Muscle of leg (tissue), 11 donors: ENCODE measurements around the gene MSH3. TPM values are rescaled to one million over a fixed set of nuclear protein-coding genes. Genes with fewer than 3 reads are reported as not detected.

Experiments used
- DNase-seq: peaks from one replicate; pipeline ENCODE4 v3.0.0; 2013
- H3K27ac ChIP-seq: one replicate; pipeline ENCODE4 v1.5.1; 2013; ENCODE audit warnings: mild to moderate bottlenecking, low read length, control low read depth
- H3K27me3 ChIP-seq: one replicate; pipeline ENCODE4 v1.6.1; 2013; ENCODE audit warnings: low read length; ENCODE audit not compliant: control insufficient read depth, insufficient read depth
- H3K36me3 ChIP-seq: one replicate; pipeline ENCODE4 v1.6.1; 2013; ENCODE audit warnings: low read length; ENCODE audit not compliant: control insufficient read depth, insufficient read depth
- H3K4me1 ChIP-seq: one replicate; pipeline ENCODE4 v1.6.1; 2013; ENCODE audit warnings: low read length; ENCODE audit not compliant: control insufficient read depth, insufficient read depth
- H3K4me3 ChIP-seq: one replicate; pipeline ENCODE4 v1.5.1; 2013; ENCODE audit warnings: low read length, control low read depth
- H3K9me3 ChIP-seq: replicated peaks from 2 replicates; pipeline ENCODE4 v1.6.1; 2013; ENCODE audit warnings: low read depth, low read length; ENCODE audit not compliant: control insufficient read depth
- WGBS: methylation state at CpG from one replicate; pipeline ENCODE4 v1.1.5; 2013; ENCODE audit warnings: missing lambda C conversion rate; ENCODE audit not compliant: insufficient coverage; 5-methylcytosine and 5-hydroxymethylcytosine counted together
- polyA plus RNA-seq, 8 donors: library from polyadenylated mRNA; unstranded; fragments of 120-200 nt; gene quantifications; one replicate each; pipeline versions ENCODE4 v1.2.1 to v1.2.3, GENCODE V29; 2013; ENCODE audit warnings: inconsistent platforms in 1 of 8, low replicate concordance in 1 of 8; ENCODE audit not compliant: insufficient read length in 8 of 8, insufficient read depth in 1 of 8
- total RNA-seq: library from RNA; stranded (reverse); fragments of 120-200 nt; gene quantifications from one replicate; pipeline ENCODE4 v1.2.4, GENCODE V29; 2013

The MSH3 gene
- total and polyA plus RNA-seq, 9 donors: 7.2 to 13.3 (median 9.5) TPM

DNA sequence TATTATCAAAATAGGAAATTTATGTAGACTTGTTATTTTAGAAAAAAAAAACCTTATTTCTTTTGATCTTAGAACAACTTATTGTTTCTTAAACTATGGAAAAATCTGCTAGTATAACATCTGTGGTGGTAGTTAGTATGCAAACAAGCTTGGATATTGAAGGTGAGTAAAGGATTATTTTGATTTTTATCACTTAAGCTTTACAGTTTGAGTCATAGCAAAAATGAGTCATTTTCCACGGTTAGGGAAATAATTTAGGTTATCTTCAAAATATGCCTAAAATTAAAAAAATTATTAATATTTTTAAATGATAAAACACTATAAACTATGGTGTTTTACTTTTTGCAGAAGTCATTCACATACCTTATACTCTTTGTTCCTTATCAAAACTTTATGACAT lies 107.5 kb downstream of the MSH3 start:
- no CpG with 5 or more reads among the region's 1 CpG for WGBS
- Histone ChIP-seq H3K36me3 (peaks cover 6% of the 10 kb centered on the region), H3K27me3 (no peaks in the 10 kb centered on the region), H3K9me3 (no peaks in the 10 kb centered on the region), H3K4me3 (no peak overlapping the region), H3K27ac (no peak overlapping the region), H3K4me1 (no peaks in the 10 kb centered on the region)
- DNase-seq: no peak

DNA sequence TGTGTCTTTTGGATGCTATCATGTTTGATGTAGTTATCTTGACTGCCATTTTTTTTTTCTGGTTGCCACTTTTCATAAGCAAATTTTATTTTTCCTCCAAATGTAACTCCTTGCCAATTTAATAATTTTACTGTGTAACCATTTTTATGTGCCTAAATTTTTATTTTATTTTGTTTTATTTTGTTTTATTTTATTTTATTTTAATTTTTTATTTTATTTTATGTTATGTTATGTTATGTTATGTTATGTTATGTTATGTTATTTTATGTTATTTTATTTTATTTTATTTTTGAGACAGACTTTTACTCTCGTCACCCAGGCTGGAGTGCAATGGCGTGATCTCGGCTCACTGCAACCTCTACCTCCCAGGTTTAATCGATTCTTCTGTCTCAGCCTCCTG lies 108.1 kb downstream of the MSH3 start:
- Histone ChIP-seq H3K4me3 (no peak overlapping the region), H3K4me1 (no peaks in the 10 kb centered on the region), H3K9me3 (no peaks in the 10 kb centered on the region), H3K36me3 (peaks cover 6% of the 10 kb centered on the region), H3K27me3 (no peaks in the 10 kb centered on the region), H3K27ac (no peak overlapping the region)
- WGBS: no CpG with 5 or more reads among the region's 4 CpGs
- no peak for DNase-seq

- no peak for DNase-seq
- no peaks in the 10 kb centered on the region for H3K4me1 ChIP-seq
- WGBS: 56% methylated on average over 1 of the region's 3 CpGs
- H3K27ac ChIP-seq: no peak overlapping the region
- no peaks in the 10 kb centered on the region for H3K9me3 ChIP-seq
- no peaks in the 10 kb centered on the region for H3K27me3 ChIP-seq
- peaks cover 6% of the 10 kb centered on the region for H3K36me3 ChIP-seq
- H3K4me3 ChIP-seq: no peak overlapping the region
These were observed 108.8 kb downstream of the MSH3 start for GRCh38 chr5:80763211-80763610.

DNA sequence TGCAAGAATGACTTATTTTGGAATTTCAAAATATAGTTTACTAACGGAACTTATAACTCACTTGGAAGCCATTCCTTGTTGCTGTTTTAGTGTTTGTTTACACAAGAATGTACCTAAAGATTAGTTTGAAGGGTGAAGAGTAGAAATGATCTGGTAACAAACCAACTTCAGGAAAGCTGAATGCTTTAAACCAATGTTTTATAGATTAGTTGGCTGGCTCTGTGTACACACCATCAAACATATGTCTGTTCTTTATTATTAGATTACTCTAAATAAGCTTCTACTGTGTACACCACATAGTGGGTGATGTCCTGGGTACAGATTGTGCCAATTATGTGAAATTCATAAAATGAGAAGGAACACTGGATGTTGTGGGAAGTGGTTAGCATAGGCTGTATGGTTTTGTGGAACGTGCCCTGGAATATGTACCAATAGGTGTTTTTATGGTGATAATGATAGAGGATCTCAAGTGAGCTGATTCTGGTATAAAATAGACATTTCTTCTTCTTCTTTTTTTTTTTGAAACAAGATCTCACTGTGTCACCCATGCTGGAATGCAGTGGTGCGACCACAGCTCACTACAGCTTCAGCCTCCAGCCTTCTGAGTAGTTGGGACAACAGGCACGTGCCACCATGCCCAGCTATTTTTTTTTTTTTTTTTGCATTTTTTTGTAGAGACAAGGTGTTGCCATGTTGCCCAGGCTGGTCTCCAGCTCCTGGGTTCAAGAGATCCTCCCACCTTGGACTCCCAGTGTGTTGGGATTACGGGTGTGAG lies 109.6 kb downstream of the MSH3 start:
- H3K4me1 ChIP-seq: no peaks in the 10 kb centered on the region
- H3K36me3 ChIP-seq: peaks cover 6% of the 10 kb centered on the region
- no peaks in the 10 kb centered on the region for H3K27me3 ChIP-seq
- H3K4me3 ChIP-seq: no peak overlapping the region
- no peak overlapping the region for H3K27ac ChIP-seq
- no CpG with 5 or more reads among the region's 5 CpGs for WGBS
- no peak for DNase-seq
- H3K9me3 ChIP-seq: no peaks in the 10 kb centered on the region

DNA sequence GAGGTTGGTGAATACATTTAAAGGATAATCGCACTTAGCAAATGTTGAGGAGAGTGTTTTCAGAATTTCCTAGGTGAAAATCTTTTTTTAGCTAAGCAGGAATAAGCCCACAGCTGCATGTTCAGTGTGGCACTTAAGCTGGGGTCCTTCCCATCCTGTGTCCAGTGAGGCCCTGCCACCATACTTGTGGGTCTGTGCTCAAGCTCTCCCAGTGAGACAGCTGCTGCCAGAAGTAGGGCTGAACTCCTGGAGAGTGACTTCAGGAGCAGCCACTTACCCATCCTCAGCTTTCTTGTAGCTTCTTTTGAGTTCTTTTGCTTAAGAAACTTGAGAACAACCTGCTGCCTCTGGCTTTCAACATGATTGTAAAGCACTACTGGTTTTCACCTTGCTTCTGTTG lies 110.3 kb downstream of the MSH3 start:
- Histone ChIP-seq H3K27me3 (no peaks in the 10 kb centered on the region), H3K9me3 (no peaks in the 10 kb centered on the region), H3K4me3 (no peak overlapping the region), H3K36me3 (peaks cover 6% of the 10 kb centered on the region), H3K4me1 (no peaks in the 10 kb centered on the region), H3K27ac (no peak overlapping the region)
- DNase-seq: no peak
- no CpG with 5 or more reads among the region's 1 CpG for WGBS

GRCh38 chr5:80777347-80778287 lies 123.2 kb downstream of the MSH3 start:
- peaks cover 5% of the 10 kb centered on the region for H3K36me3 ChIP-seq
- no peaks in the 10 kb centered on the region for H3K27me3 ChIP-seq
- no peaks in the 10 kb centered on the region for H3K9me3 ChIP-seq
- no peaks in the 10 kb centered on the region for H3K4me1 ChIP-seq
- no peak for DNase-seq
- WGBS: no CpG with 5 or more reads among the region's 4 CpGs
- no peak overlapping the region for H3K4me3 ChIP-seq
- H3K27ac ChIP-seq: no peak overlapping the region

GRCh38 chr5:80780024-80780423 lies 125.6 kb downstream of the MSH3 start:
- DNase-seq: no peak
- Histone ChIP-seq H3K27ac (no peak overlapping the region), H3K36me3 (peaks cover 5% of the 10 kb centered on the region), H3K4me3 (no peak overlapping the region), H3K9me3 (no peaks in the 10 kb centered on the region), H3K27me3 (no peaks in the 10 kb centered on the region), H3K4me1 (no peaks in the 10 kb centered on the region)
- no CpG with 5 or more reads among the region's 2 CpGs for WGBS

- Histone ChIP-seq H3K27me3 (no peaks in the 10 kb centered on the region), H3K36me3 (peaks cover 5% of the 10 kb centered on the region), H3K9me3 (no peaks in the 10 kb centered on the region), H3K4me3 (no peak overlapping the region), H3K27ac (no peak overlapping the region), H3K4me1 (no peaks in the 10 kb centered on the region)
- peak; percentile 3 for DNase-seq
- 95% methylated on average over 5 of the region's 8 CpGs for WGBS
These were observed 126.4 kb downstream of the MSH3 start for GRCh38 chr5:80780761-80781285.

DNA sequence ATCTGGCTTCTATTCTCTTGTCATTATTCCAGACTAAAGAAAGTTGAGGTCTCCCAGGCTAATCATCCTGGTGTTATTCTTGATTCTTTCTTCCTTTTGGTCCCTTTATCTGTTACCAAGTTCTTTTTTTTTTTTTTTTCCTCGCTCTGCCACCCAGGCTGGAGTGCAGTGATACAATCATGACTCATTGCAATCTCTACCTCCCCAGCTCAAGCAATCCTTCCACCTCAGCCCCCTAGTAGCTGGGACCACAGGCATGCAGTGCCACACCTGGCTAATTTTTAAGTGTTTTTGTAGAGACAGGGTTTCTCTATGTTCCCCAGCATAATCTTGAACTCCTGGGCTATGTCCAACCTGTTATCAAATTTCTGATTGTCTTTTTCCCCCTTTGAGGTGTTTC lies 126.9 kb downstream of the MSH3 start:
- peaks cover 5% of the 10 kb centered on the region for H3K36me3 ChIP-seq
- H3K4me3 ChIP-seq: no peak overlapping the region
- no peaks in the 10 kb centered on the region for H3K4me1 ChIP-seq
- no peaks in the 10 kb centered on the region for H3K27me3 ChIP-seq
- H3K9me3 ChIP-seq: no peaks in the 10 kb centered on the region
- DNase-seq: no peak
- no peak overlapping the region for H3K27ac ChIP-seq
- no CpG with 5 or more reads among the region's 1 CpG for WGBS

GRCh38 chr5:80782626-80783025 lies 128.2 kb downstream of the MSH3 start:
- Histone ChIP-seq H3K36me3 (peaks cover 5% of the 10 kb centered on the region), H3K27ac (no peak overlapping the region), H3K4me1 (no peaks in the 10 kb centered on the region), H3K4me3 (no peak overlapping the region), H3K9me3 (no peaks in the 10 kb centered on the region), H3K27me3 (no peaks in the 10 kb centered on the region)
- no peak for DNase-seq
